MM.1S (cell line): ENCODE data around the gene DTNB.

Source experiments
- EZH2 ChIP-seq: fragments of 300-600 bp; sonication (generic); optimal IDR thresholded peaks from 2 replicates; pipeline ENCODE3; 2017; ENCODE audit warnings: low read depth, mild to moderate bottlenecking, antibody characterized with exemption, low read length, mixed read lengths
- EZH2phosphoT487 ChIP-seq: fragments of 300-600 bp; sonication (generic); IDR thresholded peaks from 2 replicates; pipeline ENCODE4 v1.6.1; 2018; ENCODE audit warnings: antibody characterized with exemption, low read length
- TF ChIP-seq, protein P1 (sequence below): fragments of 300-600 bp; sonication (generic); IDR thresholded peaks from 2 replicates; pipeline ENCODE4 v1.5.1; 2016; ENCODE audit warnings: antibody characterized with exemption, low read length, mixed read lengths

DNA sequence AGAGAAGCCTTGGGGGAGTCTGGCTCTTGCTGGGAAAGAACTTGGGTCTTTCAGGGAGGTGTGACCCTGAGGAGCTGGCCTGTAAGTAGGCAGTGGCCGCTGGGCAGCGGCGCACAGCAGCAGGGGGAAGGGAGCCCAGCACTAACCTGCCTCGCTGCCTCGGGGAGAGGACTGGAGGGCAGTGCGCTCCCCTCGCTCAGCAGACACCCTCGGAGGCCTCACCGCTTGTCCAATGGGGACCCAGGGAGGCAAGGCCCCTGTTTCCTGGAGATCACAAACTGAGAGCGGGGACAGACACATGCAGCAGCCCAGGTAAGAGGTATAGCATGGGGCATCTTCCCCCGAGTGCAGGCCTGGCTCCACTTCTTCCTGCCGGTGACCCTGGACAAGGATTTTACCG, 335.0 kb downstream of the DTNB start:
- TF ChIP-seq, protein P1, sequence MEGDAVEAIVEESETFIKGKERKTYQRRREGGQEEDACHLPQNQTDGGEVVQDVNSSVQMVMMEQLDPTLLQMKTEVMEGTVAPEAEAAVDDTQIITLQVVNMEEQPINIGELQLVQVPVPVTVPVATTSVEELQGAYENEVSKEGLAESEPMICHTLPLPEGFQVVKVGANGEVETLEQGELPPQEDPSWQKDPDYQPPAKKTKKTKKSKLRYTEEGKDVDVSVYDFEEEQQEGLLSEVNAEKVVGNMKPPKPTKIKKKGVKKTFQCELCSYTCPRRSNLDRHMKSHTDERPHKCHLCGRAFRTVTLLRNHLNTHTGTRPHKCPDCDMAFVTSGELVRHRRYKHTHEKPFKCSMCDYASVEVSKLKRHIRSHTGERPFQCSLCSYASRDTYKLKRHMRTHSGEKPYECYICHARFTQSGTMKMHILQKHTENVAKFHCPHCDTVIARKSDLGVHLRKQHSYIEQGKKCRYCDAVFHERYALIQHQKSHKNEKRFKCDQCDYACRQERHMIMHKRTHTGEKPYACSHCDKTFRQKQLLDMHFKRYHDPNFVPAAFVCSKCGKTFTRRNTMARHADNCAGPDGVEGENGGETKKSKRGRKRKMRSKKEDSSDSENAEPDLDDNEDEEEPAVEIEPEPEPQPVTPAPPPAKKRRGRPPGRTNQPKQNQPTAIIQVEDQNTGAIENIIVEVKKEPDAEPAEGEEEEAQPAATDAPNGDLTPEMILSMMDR = no peak
- TF ChIP-seq EZH2 (no peak), EZH2phosphoT487 (no peak)
